NOMO-1 (cell line): ENCODE measurements around the gene SPRR1A.

Source experiments
- DNase-seq, 2 experiments: peaks; one replicate each; lab custom pipeline; 2025; ENCODE audit not compliant: unreplicated experiment in 2 of 2; lab: John Stamatoyannopoulos, UW

SPRR1A gene

DNA sequence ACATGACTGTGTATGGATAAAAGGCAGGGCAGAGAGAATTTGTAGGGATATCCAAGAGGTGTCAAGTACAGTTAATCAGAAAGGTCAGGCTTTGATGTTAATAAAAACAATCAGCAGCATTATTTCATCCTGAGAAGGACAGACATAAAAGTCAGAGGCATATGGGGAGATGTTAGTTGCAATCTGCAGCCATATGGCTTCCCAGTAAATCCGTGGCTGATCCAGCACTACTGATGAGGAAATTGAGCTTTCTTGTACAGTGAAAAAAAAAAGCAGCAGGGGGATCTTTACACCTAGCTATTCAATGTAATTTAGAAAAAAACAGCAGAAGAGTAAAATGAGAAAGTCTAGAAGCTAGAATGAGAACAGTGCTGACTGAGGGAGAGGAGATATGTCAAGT lies 44.9 kb downstream of the SPRR1A start:
- DNase-seq = no peak

- DNase-seq = no peak
Observed at GRCh38 chr1:153030895-153031294, 47.0 kb downstream of the SPRR1A start, which contains the start of gene SPRR1B. TSS of gene SPRR1B (plus strand) at chr1:153031203. CDS start at chr1:153032346, 1,143 bp downstream.

DNA sequence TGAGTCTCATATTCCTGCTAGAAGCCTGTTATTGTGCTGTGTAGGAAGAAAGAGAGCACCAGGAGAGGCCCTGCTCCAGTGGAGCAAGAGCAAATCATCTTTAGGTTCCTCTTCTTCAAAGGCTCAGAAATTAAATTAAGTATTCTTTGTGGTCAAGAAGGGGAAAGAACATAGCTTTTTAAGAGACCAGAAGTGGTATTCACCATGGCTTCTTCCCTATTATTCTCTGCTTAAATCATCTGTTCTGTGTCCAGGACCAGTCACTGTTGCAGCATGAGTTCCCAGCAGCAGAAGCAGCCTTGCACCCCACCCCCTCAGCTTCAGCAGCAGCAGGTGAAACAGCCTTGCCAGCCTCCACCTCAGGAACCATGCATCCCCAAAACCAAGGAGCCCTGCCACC lies 48.2 kb downstream of the SPRR1A start:
- DNase-seq = peak; percentile 27 to 86

GRCh38 chr1:153032677-153033308 lies 48.9 kb downstream of the SPRR1A start:
- peak; percentile 14 to 47 for DNase-seq

- no peak for DNase-seq
Observed at GRCh38 chr1:153035211-153035610, 51.3 kb downstream of the SPRR1A start.
